OCI-LY7 (cell line): ENCODE results near the gene FAM193B. TPM values are rescaled to one million over a fixed set of nuclear protein-coding genes. Genes with fewer than 3 reads are reported as not detected.

Source experiments
- BruUV-seq: library from RNA; stranded (reverse); fragments of 400-500 nt; replicated peaks from 2 replicates; lab custom pipeline; 2021; lab: Mats Ljungman, UMichigan
- CTCF ChIA-PET: fragments of 300-600 bp; sonication (Branson Sonifier 250); formaldehyde crosslinking; loops from one replicate; lab custom pipeline; 2022; ENCODE audit warnings: antibody characterized with exemption; ENCODE audit not compliant: unreplicated experiment; lab: Charles Lee
- POLR2A ChIA-PET: fragments of 300-600 bp; sonication (Branson Sonifier 250); formaldehyde crosslinking; loops from one replicate; lab custom pipeline; 2022; ENCODE audit warnings: antibody characterized with exemption; lab: Charles Lee
- DNase-seq: peaks from one replicate; pipeline ENCODE4 v3.0.0-alpha.2; 2015; ENCODE audit warnings: low spot score
- H2AFZ ChIP-seq: fragments of 200-600 bp; sonication (generic), shearing (Covaris generic); 2 replicates; pipeline ENCODE4 v1.6.1; 2014; ENCODE audit warnings: mild to moderate bottlenecking, antibody characterized with exemption, low read length, moderate library complexity
- H3K27ac ChIP-seq: fragments of 200-600 bp; sonication (generic); 2 replicates; pipeline ENCODE4 v1.5.1; 2014; ENCODE audit warnings: mixed run types, low read depth, mild to moderate bottlenecking, moderate library complexity, low read length, inconsistent platforms; ENCODE audit not compliant: poor library complexity, severe bottlenecking
- H3K36me3 ChIP-seq: fragments of 200-600 bp; sonication (generic); 2 replicates; pipeline ENCODE4 v1.6.1; 2014; ENCODE audit warnings: mild to moderate bottlenecking, antibody characterized with exemption, low read length, moderate library complexity, mixed read lengths; ENCODE audit not compliant: insufficient read depth
- H3K4me1 ChIP-seq: fragments of 200-600 bp; sonication (generic); 2 replicates; pipeline ENCODE4 v1.5.1; 2014; ENCODE audit warnings: mild to moderate bottlenecking, low read length; ENCODE audit not compliant: insufficient read depth, poor library complexity, severe bottlenecking
- H3K4me2 ChIP-seq: fragments of 200-600 bp; sonication (generic); 2 replicates; pipeline ENCODE4 v1.6.1; 2014; ENCODE audit warnings: mild to moderate bottlenecking, low read length
- H3K4me3 ChIP-seq: fragments of 200-600 bp; sonication (generic); 2 replicates; pipeline ENCODE4 v1.5.1; 2014; ENCODE audit warnings: mild to moderate bottlenecking, low read depth, low read length; ENCODE audit not compliant: poor library complexity, severe bottlenecking
- H3K79me2 ChIP-seq: fragments of 200-600 bp; sonication (generic); 2 replicates; pipeline ENCODE4 v1.6.1; 2016; ENCODE audit warnings: low read depth, mild to moderate bottlenecking, low read length, moderate library complexity, mixed read lengths; ENCODE audit not compliant: insufficient read depth
- H3K9me2 ChIP-seq: fragments of 200-600 bp; sonication (generic); 2 replicates; pipeline ENCODE4 v1.6.1; 2016; ENCODE audit warnings: mild to moderate bottlenecking, low read length, mixed read lengths; ENCODE audit not compliant: insufficient read depth
- H3K9me3 ChIP-seq: fragments of 200-600 bp; sonication (generic); 2 replicates; pipeline ENCODE4 v1.6.1; 2014; ENCODE audit warnings: mild to moderate bottlenecking, mixed run types, low read length, mixed read lengths
- H4K20me1 ChIP-seq: fragments of 200-600 bp; sonication (generic); 2 replicates; pipeline ENCODE4 v1.6.1; 2014; ENCODE audit warnings: mild to moderate bottlenecking, antibody characterized with exemption, low read length, moderate library complexity, mixed read lengths; ENCODE audit not compliant: insufficient read depth
- CTCF ChIP-seq: fragments of 200-600 bp; sonication (generic); conservative IDR thresholded peaks from 2 replicates; pipeline ENCODE4 v1.5.1; 2014; ENCODE audit warnings: mild to moderate bottlenecking, antibody characterized with exemption, low read length, moderate library complexity, mixed read lengths
- EZH2phosphoT487 ChIP-seq: fragments of 200-600 bp; sonication (generic); IDR thresholded peaks from 2 replicates; pipeline ENCODE4 v1.6.1; 2018; ENCODE audit warnings: low read depth, borderline replicate concordance, mild to moderate bottlenecking, mixed run types, antibody characterized with exemption, low read length, moderate library complexity, mixed read lengths
- intact Hi-C: fragments of 100-400 bp; cut with micrococcal nuclease; formaldehyde crosslinking; loops from one replicate; pipeline ENCODE4 v1.10.0; 2022; ENCODE audit not compliant: unreplicated experiment
- total RNA-seq, 2 experiments: library from RNA; depleted of rRNA in 1 of 2; stranded (reverse); fragments of >200 nt in 1 of 2; shearing (Covaris generic) in 1 of 2; gene quantifications; 2 replicates each; pipeline ENCODE4 v1.2.3, GENCODE V29; 2014 to 2022

Gene FAM193B
- total RNA-seq, 2 experiments from 2014 or later, result 63.2 to 104 TPM

- peaks cover 16% of the 10 kb centered on the region for H3K36me3 ChIP-seq
- peaks cover 15% of the 10 kb centered on the region for H3K4me1 ChIP-seq
- no peaks in the 10 kb centered on the region for H3K9me3 ChIP-seq
- BruUV-seq, result no TSS peak
- CTCF ChIA-PET, result no interaction called here
- peak overlapping the region; percentile 47 for H3K27ac ChIP-seq
- TF ChIP-seq CTCF (no peak), EZH2phosphoT487 (no peak)
- H2AFZ ChIP-seq, result peak overlapping the region; percentile 41; the same call in 1 of the 2 replicates
- DNase-seq, result peak; percentile 56
- H3K4me2 ChIP-seq, result peak overlapping the region; percentile 93
- no peaks in the 10 kb centered on the region for H4K20me1 ChIP-seq
- intact Hi-C loops, result loop anchor here (2.0 to 10.0 kb wide), 2 partner anchors 46 to 564 kb away; partner anchors contain the start of gene FAM193B
- 0 out of 2 replicates have a peak, but pooled peaks cover 6% of the 10 kb centered on the region for H3K79me2 ChIP-seq
- peak overlapping the region; percentile 74 for H3K4me3 ChIP-seq
- POLR2A ChIA-PET, result interaction anchor here (0.9 kb wide), 1 partner anchor 9 kb away, joined by 4 read pairs; the partner anchor contains the start of gene TMED9
- H3K9me2 ChIP-seq, result no peaks in the 10 kb centered on the region
Observed at GRCh38 chr5:177600508-177601018, 46.2 kb upstream of the FAM193B start.

GRCh38 chr5:177599731-177600507 lies 45.6 kb upstream of the FAM193B start, which contains the start of gene B4GALT7:
TSS of gene B4GALT7 (plus strand) at chr5:177600132. CDS start at chr5:177600211, 79 bp downstream.
- H3K36me3 ChIP-seq, result peaks cover 22% of the 10 kb centered on the region
- no peaks in the 10 kb centered on the region for H3K9me2 ChIP-seq
- H2AFZ ChIP-seq, result peak within 1 kb of the TSS; percentile 77
- TF ChIP-seq EZH2phosphoT487 (no peak), CTCF (no peak)
- BruUV-seq, result no TSS peak
- 0 out of 2 replicates have a peak, but pooled peaks cover 6% of the 10 kb centered on the region for H3K79me2 ChIP-seq
- no peaks in the 10 kb centered on the region for H4K20me1 ChIP-seq
- H3K9me3 ChIP-seq, result no peaks in the 10 kb centered on the region
- intact Hi-C loops, result loop anchor here (2.0 to 10.0 kb wide), 4 partner anchors 45 to 565 kb away; partner anchors contain the start of genes F12, FAM193B and PFN3
- H3K4me3 ChIP-seq, result peak within 1 kb of the TSS; percentile 74
- H3K4me1 ChIP-seq, result peaks cover 15% of the 10 kb centered on the region
- peak within 1 kb of the TSS; percentile 93 for H3K4me2 ChIP-seq
- ChIA-PET CTCF (no interaction called here), POLR2A (no interaction called here)
- DNase-seq, result peak; percentile 88
- peak within 1 kb of the TSS; percentile 47 for H3K27ac ChIP-seq
